ENCODE results near the gene MEI1. TPM values are rescaled to one million over a fixed set of nuclear protein-coding genes. Genes with fewer than 3 reads are reported as not detected.

The MEI1 gene
- total RNA-seq, 4 donors from 2014 or later = 0.39 to 1.3 (median 0.44) TPM

DNA sequence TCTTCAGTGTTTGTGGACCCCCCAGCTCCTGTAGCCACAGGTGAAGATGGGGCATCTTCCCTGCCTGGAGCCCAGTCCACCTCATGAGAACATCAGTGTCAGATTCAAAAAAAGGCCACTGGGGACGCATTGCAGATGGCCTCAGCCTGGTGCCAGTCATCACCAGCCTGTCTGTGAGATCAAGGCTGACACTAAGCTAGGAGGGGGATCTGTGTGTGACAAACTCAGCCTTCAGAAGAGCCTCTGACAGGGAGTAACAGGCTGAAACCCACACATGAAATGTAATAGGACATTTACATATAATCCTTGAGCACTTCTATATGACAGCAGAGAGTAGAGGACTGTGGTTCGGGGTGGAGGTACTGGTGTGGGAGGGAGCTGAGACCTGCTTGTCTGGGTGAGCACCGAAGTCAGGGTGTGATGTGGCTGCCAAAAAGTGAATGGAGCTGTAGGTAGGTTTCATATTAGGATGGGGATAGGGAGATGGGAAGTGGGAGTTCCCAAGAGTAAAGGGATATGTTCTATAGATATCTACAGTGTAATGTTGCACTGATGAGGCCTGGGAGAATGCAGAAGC is 80.7 kb downstream of the MEI1 start:
- no peak for DNase-seq (ENCODE audit: extremely low spot score)
- 62% methylated on average over 3 of the region's 3 CpGs for WGBS

DNA sequence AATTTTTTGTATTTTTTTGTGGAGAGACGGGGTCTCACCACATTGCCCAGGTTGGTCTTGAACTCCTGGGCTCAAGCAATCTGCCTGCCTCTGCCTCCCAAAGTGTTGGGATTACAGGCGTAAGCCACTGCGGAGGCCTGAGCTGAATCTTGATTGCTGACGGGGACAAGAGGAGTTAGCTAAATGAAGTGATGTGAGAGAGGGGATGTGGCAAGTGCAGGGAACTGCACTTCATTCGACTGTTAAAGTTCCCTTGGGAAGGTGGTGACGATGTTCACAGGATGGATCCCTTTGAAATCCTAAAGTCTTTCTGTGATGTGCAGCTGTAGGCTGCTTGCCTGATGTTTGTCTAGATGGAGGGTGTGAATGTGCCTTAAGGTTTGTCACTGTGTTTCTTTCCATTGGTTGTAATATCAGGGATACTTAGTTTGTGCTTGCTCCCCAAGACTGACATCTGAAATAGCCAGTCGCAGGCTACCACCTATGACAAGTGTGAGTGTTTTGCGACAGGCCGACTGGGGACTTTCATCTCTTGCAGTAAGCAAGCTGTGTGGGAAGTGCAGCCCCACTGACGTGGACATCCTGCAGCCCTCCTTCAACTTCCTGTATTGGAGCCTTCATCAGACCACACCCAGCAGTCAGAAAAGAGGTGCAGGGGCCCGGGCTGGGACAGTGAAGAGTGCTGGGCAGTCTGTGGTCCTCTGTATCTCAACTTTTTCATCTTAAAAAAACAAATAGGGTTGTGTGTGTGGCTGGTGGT is 81.6 kb downstream of the MEI1 start:
- DNase-seq (ENCODE audit: extremely low spot score) = no peak
- H3K27me3 ChIP-seq = no peaks in the 10 kb centered on the region
- no peak overlapping the region for H3K27ac ChIP-seq (replicated peaks in 1 of 4)
- TF ChIP-seq POLR2A (IDR thresholded peaks at IDR 0.05; ENCODE audit: low read depth) (no peak), POLR2AphosphoS5 (IDR thresholded peaks at IDR 0.05) (peak in 1 of 2 donors; percentile 26), EP300 (IDR thresholded peaks at IDR 0.05) (no peak)
- no peaks in the 10 kb centered on the region for H3K36me3 ChIP-seq
- H3K4me3 ChIP-seq = peak overlapping the region in 1 of 4 donors; percentile 18
- no peaks in the 10 kb centered on the region for H3K4me1 ChIP-seq
- no peaks in the 10 kb centered on the region for H3K9me3 ChIP-seq
- intact Hi-C loops (cut with DNase I) = no loop called here
- 67% methylated on average over 11 of the region's 11 CpGs for WGBS

More for the DNA sequence above, 80.7 kb downstream of the MEI1 start:
- no peak overlapping the region for H3K4me3 ChIP-seq
- H3K36me3 ChIP-seq = no peaks in the 10 kb centered on the region
- no peaks in the 10 kb centered on the region for H3K9me3 ChIP-seq
- H3K27me3 ChIP-seq = no peaks in the 10 kb centered on the region
- TF ChIP-seq POLR2AphosphoS5 (IDR thresholded peaks at IDR 0.05) (no peak), POLR2A (IDR thresholded peaks at IDR 0.05; ENCODE audit: low read depth) (no peak), EP300 (IDR thresholded peaks at IDR 0.05) (no peak)
- TF ChIP-seq, protein P1, sequence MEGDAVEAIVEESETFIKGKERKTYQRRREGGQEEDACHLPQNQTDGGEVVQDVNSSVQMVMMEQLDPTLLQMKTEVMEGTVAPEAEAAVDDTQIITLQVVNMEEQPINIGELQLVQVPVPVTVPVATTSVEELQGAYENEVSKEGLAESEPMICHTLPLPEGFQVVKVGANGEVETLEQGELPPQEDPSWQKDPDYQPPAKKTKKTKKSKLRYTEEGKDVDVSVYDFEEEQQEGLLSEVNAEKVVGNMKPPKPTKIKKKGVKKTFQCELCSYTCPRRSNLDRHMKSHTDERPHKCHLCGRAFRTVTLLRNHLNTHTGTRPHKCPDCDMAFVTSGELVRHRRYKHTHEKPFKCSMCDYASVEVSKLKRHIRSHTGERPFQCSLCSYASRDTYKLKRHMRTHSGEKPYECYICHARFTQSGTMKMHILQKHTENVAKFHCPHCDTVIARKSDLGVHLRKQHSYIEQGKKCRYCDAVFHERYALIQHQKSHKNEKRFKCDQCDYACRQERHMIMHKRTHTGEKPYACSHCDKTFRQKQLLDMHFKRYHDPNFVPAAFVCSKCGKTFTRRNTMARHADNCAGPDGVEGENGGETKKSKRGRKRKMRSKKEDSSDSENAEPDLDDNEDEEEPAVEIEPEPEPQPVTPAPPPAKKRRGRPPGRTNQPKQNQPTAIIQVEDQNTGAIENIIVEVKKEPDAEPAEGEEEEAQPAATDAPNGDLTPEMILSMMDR (IDR thresholded peaks at IDR 0.05) = no peak
- no peaks in the 10 kb centered on the region for H3K4me1 ChIP-seq
- intact Hi-C loops (cut with DNase I) = no loop called here
- H3K27ac ChIP-seq (replicated peaks in 1 of 4) = no peak overlapping the region

- Histone ChIP-seq H3K27ac (replicated peaks in 1 of 4) (peak overlapping the region in 1 of 4 donors; percentile 16), H3K4me3 (peak overlapping the region in 1 of 4 donors; percentile 18), H3K27me3 (no peaks in the 10 kb centered on the region), H3K9me3 (no peaks in the 10 kb centered on the region), H3K36me3 (no peaks in the 10 kb centered on the region), H3K4me1 (no peaks in the 10 kb centered on the region)
- intact Hi-C loops (cut with DNase I) = no loop called here
- no peak for TF ChIP-seq POLR2A (IDR thresholded peaks at IDR 0.05; ENCODE audit: low read depth)
- TF ChIP-seq, protein P1 (IDR thresholded peaks at IDR 0.05) = no peak
- TF ChIP-seq POLR2AphosphoS5 (IDR thresholded peaks at IDR 0.05) = no peak
- TF ChIP-seq EP300 (IDR thresholded peaks at IDR 0.05) = no peak
- 80% methylated on average over 1 of the region's 1 CpG for WGBS
- no peak for DNase-seq (ENCODE audit: extremely low spot score)
These were observed 82.2 kb downstream of the MEI1 start for GRCh38 chr22:41781507-41781906.

DNA sequence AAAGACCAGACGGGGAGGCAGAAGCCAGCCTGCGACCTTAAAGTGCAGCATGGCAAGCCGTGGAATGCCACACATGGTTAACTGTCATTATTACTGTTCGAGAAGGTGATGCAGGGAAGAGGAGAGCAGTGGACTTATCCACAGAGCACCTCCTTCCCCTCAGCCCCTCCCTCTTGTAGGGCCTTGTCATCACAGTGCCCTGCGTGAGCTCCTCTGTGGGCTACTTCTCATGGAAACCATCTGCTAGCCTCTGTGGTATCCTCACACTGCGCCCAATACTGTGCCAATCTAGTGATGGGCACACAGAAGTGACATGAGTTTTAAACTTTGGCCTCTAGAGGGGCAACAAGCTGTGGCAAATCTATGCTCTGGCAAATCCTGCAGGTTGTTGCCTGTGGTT is 83.0 kb downstream of the MEI1 start:
- 89% methylated on average over 6 of the region's 6 CpGs for WGBS
- no peaks in the 10 kb centered on the region for H3K4me1 ChIP-seq
- intact Hi-C loops (cut with DNase I) = no loop called here
- no peak for TF ChIP-seq POLR2A (IDR thresholded peaks at IDR 0.05; ENCODE audit: low read depth)
- TF ChIP-seq EP300 (IDR thresholded peaks at IDR 0.05) = no peak
- TF ChIP-seq POLR2AphosphoS5 (IDR thresholded peaks at IDR 0.05) = no peak
- TF ChIP-seq, protein P1 (IDR thresholded peaks at IDR 0.05) = no peak
- H3K27ac ChIP-seq (replicated peaks in 1 of 4) = no peak overlapping the region
- H3K4me3 ChIP-seq = no peak overlapping the region
- no peaks in the 10 kb centered on the region for H3K36me3 ChIP-seq
- no peaks in the 10 kb centered on the region for H3K9me3 ChIP-seq
- no peak for DNase-seq (ENCODE audit: extremely low spot score)
- no peaks in the 10 kb centered on the region for H3K27me3 ChIP-seq

DNA sequence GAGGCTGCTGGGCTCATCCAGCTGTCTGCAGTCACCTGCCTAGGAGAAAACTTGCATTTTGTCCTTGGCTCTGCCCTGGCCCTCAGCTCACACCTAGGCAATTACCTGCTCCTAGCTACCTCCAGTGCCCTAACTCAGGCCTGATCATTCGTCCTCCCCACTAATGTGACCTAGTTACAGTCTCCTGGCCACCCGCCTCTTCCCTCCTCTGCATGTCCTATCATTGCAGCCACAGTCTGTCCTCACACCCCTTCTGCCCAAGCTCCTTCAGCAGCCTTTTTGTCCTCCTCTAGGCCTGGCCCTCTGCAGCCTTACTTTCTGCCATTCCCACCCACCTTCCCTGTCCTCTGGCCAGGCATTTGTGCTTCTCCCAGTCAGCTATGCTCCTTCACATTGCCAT is 83.4 kb downstream of the MEI1 start:
- intact Hi-C loops (cut with DNase I) = no loop called here
- Histone ChIP-seq H3K4me3 (no peak overlapping the region), H3K9me3 (no peaks in the 10 kb centered on the region), H3K27me3 (no peaks in the 10 kb centered on the region), H3K36me3 (no peaks in the 10 kb centered on the region), H3K4me1 (no peaks in the 10 kb centered on the region), H3K27ac (replicated peaks in 1 of 4) (no peak overlapping the region)
- WGBS = 96% methylated on average over 2 of the region's 2 CpGs
- no peak for TF ChIP-seq POLR2AphosphoS5 (IDR thresholded peaks at IDR 0.05)
- TF ChIP-seq, protein P1 (IDR thresholded peaks at IDR 0.05) = no peak
- no peak for TF ChIP-seq EP300 (IDR thresholded peaks at IDR 0.05)
- TF ChIP-seq POLR2A (IDR thresholded peaks at IDR 0.05; ENCODE audit: low read depth) = no peak
- DNase-seq (ENCODE audit: extremely low spot score) = no peak

All from esophagus muscularis mucosa (tissue), 4 donors.